ENCODE data around the gene PTPN23. TPM values are rescaled to one million over a fixed set of nuclear protein-coding genes. Genes with fewer than 3 reads are reported as not detected.

The PTPN23 gene
- total RNA-seq, 1 experiment from 2014 or later = 9.9 TPM

DNA sequence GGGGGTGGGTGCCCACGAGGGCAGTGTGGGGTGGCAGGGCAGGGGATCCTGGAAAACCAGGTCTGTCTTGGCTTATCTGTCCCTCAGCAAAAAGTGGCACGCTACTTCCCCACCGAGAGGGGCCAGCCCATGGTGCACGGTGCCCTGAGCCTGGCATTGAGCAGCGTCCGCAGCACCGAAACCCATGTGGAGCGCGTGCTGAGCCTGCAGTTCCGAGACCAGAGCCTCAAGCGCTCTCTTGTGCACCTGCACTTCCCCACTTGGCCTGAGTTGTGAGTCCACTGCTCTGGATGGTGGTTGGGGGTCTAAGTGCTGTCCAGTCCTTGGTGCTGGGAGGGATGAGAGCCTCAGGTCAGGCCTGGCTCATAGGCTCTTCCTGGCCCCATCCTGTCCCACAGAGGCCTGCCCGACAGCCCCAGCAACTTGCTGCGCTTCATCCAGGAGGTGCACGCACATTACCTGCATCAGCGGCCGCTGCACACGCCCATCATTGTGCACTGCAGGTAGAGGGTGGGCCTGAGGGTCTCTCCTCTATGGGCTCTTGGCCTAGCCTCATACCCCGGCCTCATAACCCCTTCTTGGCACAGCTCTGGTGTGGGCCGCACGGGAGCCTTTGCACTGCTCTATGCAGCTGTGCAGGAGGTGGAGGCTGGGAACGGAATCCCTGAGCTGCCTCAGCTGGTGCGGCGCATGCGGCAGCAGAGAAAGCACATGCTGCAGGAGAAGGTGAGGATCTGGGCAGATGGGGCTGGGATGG is 31.1 kb downstream of the PTPN23 start:
- no peak for DNase-seq (ENCODE audit: low read depth, low spot score)
- in situ Hi-C loops (cut with HindIII; ENCODE audit: low pct_unique_long_range_greater_than_20kb, low sequenced_read_pairs) = no loop called here

DNA sequence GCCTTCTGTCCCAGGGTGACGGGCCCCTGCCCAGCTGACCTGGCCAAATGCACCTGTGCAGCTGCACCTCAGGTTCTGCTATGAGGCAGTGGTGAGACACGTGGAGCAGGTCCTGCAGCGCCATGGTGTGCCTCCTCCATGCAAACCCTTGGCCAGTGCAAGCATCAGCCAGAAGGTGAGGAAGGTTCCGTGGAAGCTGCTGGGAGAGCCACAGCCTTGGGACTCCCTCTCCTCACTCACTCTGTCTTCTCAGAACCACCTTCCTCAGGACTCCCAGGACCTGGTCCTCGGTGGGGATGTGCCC is 31.6 kb downstream of the PTPN23 start:
- in situ Hi-C loops (cut with HindIII; ENCODE audit: low pct_unique_long_range_greater_than_20kb, low sequenced_read_pairs) = no loop called here
- DNase-seq (ENCODE audit: low read depth, low spot score) = no peak

DNA sequence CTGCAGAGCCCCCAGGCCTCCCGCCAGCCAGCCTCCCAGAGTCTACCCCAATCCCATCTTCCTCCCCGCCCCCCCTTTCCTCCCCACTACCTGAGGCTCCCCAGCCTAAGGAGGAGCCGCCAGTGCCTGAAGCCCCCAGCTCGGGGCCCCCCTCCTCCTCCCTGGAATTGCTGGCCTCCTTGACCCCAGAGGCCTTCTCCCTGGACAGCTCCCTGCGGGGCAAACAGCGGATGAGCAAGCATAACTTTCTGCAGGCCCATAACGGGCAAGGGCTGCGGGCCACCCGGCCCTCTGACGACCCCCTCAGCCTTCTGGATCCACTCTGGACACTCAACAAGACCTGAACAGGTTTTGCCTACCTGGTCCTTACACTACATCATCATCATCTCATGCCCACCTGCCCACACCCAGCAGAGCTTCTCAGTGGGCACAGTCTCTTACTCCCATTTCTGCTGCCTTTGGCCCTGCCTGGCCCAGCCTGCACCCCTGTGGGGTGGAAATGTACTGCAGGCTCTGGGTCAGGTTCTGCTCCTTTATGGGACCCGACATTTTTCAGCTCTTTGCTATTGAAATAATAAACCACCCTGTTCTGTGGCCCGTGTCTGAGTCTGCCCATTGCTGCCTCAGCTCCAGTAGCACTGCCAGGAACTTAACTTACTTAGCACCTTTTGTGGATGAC is 32.2 kb downstream of the PTPN23 start:
- DNase-seq (ENCODE audit: low read depth, low spot score) = no peak
- in situ Hi-C loops (cut with HindIII; ENCODE audit: low pct_unique_long_range_greater_than_20kb, low sequenced_read_pairs) = no loop called here

DNA sequence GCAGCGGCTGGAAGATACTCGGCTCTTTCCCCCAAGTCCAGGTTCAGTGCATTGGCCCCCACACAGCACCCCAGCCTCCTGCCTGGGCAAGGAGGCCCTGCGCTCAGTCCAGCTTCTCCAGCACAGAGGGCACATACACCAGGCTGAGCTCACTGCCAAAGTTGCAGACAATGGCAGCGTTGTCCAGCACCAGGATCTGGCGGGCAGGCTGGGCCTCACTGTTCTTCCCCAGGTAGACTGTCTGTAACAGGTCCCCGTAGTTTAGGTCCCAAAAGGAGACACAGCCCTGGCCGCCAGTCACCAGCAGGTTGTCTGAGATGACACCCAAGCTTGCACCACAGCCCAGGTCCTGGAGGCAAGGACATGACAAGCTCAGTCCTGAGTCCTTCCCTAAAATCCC is 32.9 kb downstream of the PTPN23 start:
- in situ Hi-C loops (cut with HindIII; ENCODE audit: low pct_unique_long_range_greater_than_20kb, low sequenced_read_pairs) = no loop called here

DNA sequence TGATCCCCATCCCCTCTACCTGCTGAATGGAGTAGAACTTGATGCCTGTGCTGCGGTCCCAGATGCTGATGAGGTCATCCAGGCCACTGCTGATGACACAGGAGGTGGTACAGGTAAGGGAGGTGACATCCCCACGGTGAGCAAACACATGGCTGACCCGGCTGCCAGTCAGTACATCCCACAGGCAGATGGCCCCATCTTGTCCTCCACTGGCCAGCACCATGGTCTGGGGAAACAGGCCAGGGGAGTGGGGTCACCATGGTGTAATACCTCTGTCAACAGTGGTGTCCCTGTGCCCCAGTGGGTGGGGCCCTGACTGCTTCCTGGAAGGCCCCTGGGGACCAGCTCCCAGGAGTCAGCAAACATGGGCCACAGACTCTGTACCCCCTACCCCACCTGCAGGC is 33.3 kb downstream of the PTPN23 start:
- in situ Hi-C loops (cut with HindIII; ENCODE audit: low pct_unique_long_range_greater_than_20kb, low sequenced_read_pairs) = no loop called here
- no peak for DNase-seq (ENCODE audit: low read depth, low spot score)

More for the DNA sequence above, 32.9 kb downstream of the PTPN23 start:
- DNase-seq (ENCODE audit: low read depth, low spot score) = no peak

- no peak for DNase-seq (ENCODE audit: low read depth, low spot score)
- in situ Hi-C loops (cut with HindIII; ENCODE audit: low pct_unique_long_range_greater_than_20kb, low sequenced_read_pairs) = no loop called here
Measured at GRCh38 chr3:47414666-47415587, 34.1 kb downstream of the PTPN23 start.

DNA sequence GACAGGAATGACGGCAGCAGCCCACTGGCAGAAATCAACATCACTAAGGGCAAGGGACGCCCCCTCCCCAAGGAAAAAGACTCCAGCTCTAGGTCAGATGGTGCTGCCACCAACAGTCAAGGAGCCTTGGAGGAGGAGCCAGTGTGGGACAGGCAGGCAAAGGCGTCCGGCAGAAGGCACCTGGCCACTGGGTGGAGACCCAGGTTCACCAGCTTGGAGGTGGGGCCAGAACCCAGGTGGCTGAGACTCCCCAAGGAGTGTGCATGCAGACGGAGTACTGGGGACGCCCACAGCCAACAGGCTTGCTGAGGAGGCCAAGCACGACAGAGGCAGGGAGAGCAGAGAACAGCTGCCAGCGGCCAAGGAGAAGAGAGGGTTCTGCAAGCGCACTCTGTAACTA is 35.2 kb downstream of the PTPN23 start:
- in situ Hi-C loops (cut with HindIII; ENCODE audit: low pct_unique_long_range_greater_than_20kb, low sequenced_read_pairs) = no loop called here
- DNase-seq (ENCODE audit: low read depth, low spot score) = no peak

DNA sequence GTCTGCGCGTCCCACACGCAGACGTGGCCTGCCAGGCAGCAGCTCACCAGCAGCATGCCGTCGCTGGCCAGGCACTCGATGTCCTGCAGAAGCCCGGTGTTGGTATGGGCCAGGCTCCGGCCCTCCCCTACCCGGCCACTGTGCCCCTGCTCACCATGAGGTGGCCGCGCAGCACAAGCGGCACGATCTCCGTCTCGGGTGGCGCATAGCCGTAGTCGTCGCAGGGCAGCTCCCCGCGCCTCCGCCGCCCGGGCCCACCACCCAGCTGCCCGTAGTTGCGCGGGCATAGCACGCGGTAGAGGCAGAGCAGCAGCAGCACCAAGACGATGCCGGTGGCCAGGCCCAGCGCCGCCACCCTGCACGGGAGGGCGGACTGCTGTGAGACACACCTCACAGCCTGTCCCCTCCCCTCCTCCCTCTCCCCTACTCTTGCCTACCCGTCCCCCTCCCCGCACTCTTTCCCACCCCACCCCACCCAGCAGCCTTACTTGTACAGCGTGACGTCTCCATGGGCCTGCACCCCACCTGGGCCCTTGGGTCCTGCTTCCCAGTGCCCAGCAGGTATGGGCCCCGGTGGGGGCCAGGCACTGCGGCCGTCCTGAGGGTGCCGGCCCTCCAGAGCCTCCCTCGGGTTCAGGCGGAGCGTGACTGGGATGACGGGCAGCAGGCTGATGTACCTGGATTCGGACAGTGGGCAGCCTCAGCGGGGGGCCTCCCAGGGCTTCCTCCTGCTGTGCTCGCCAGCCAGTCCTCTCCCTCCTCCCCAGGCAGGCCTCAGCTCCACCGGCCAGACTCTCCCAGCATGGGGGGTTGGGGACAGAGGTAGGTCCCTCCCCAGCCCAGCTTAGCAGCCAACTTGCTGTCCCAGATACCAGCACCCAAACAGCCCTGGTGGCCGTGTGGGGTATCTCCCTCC is 37.6 kb downstream of the PTPN23 start:
- in situ Hi-C loops (cut with HindIII; ENCODE audit: low pct_unique_long_range_greater_than_20kb, low sequenced_read_pairs) = no loop called here
- DNase-seq (ENCODE audit: low read depth, low spot score) = no peak

GRCh38 chr3:47419083-47420043 is 38.5 kb downstream of the PTPN23 start:
- DNase-seq (ENCODE audit: low read depth, low spot score) = no peak
- in situ Hi-C loops (cut with HindIII; ENCODE audit: low pct_unique_long_range_greater_than_20kb, low sequenced_read_pairs) = no loop called here

DNA sequence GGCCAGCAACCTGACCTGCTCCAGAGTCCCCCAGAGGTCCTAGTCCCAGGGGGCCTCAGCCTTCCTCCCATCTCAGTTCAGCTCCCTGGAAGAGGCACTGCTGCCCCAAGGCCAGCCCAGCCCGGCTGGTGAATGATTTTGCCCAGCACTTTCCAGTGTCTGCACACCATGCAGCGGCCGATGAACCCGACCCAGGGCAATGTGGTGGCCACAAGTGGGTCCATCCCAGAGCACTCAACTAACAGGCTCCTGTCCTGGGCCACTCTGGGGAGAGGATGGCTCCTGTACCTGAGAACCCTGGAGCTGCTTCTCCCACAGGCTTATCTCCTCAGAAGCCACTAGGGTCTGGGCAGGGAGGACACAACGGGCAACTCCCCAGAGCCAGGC is 39.2 kb downstream of the PTPN23 start:
- in situ Hi-C loops (cut with HindIII; ENCODE audit: low pct_unique_long_range_greater_than_20kb, low sequenced_read_pairs) = no loop called here
- no peak for DNase-seq (ENCODE audit: low read depth, low spot score)

DNA sequence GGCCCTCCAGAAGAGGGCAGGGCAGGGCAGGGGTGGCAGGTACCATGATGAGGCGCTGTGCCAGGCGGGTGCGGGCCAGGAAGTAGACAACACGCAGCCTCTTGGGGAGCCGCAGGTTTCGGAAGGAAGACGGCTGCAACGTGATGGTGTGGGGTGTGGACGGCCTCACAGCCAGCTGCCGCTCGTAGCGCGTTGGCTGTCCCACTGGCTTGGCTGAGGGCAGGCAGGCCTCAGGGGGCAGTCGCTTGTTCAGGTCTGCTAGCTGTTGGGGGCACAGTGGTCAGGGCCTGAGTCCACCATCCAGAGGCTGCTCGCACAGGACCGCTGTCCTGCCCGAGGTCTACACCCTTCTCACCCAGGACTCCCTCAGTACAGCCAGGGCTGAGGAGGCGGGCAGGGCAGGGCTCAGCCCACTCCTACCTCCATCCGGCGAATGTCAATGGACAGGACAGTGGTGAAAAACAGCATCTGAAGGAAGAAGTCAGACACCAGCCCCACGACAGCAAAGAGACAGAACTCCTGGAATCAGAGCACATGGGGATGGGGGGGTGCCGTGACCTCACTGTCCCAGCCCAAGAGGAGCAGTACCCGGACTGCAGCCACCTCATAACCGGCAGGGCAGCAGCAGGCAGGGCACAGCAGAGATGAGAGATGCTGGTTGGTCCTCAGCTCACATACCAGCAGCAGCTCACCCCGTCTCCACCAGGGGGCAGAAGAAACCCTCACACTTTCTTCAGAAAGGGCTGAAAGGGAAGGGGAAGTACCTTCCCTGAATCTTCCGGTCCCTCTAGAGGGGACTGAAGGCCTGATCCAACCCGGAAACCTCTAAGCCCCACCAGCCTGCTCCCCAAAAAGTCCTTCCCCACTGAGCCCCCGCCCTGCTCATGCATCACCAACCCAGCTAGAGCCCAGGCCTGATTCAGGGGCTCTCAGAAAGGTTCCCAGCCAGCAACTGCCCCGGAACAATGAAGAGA is 40.0 kb downstream of the PTPN23 start:
- in situ Hi-C loops (cut with HindIII; ENCODE audit: low pct_unique_long_range_greater_than_20kb, low sequenced_read_pairs) = no loop called here
- peak; percentile 93 for DNase-seq (ENCODE audit: low read depth, low spot score)

- in situ Hi-C loops (cut with HindIII; ENCODE audit: low pct_unique_long_range_greater_than_20kb, low sequenced_read_pairs) = no loop called here
- peak; percentile 76 for DNase-seq (ENCODE audit: low read depth, low spot score)
Measured at GRCh38 chr3:47421741-47422649, 41.2 kb downstream of the PTPN23 start.

- no peak for DNase-seq (ENCODE audit: low read depth, low spot score)
- in situ Hi-C loops (cut with HindIII; ENCODE audit: low pct_unique_long_range_greater_than_20kb, low sequenced_read_pairs) = no loop called here
Measured at GRCh38 chr3:47422743-47423142, 41.9 kb downstream of the PTPN23 start.

DNA sequence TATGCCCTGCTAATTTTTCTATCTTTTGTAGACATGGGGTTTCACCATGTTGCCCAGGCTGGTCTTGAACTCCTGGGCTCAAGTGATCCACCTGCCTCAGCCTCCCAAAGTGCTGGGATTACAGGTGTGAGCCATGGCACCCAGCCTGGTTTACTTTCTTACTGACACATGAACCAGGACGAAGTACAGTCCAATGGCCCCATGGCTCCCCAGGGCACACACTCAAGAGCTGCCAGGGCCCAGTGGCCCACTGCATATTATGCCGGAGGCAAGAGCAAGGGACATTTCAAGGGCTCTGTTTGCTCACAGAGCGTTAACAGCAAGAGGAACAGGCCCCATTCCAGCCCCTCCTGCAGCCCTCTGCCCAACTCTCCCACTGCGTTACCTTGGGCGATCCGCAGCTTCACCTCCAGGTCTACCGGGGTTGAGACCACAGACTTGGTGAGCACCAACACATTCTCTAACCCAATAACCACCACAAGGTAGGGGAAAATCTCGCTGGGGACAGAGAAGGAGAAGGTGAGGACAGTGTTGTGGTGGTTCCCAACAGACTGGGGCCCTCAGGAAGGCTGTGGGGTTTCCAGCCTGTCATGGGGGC is 42.8 kb downstream of the PTPN23 start:
- DNase-seq (ENCODE audit: low read depth, low spot score) = no peak
- in situ Hi-C loops (cut with HindIII; ENCODE audit: low pct_unique_long_range_greater_than_20kb, low sequenced_read_pairs) = no loop called here
